Gastrocnemius medialis (tissue), 4 donors: Measurements from ENCODE around the gene COA3.
A peak's percentile ranks its signal among the peaks of the same experiment; 100 is the strongest.

Experiments
- CTCF ChIP-seq, 5 experiments: fragments of 450-650 bp in 3 of 5; fragments of 200-600 bp in 2 of 5; sonication (generic) in 2 of 5; IDR thresholded peaks in 4 of 5; conservative IDR thresholded peaks in 1 of 5; 1 replicate in 4 of 5; 2 replicates in 1 of 5; pipeline ENCODE4 v1.5.1; 2016 to 2019; ENCODE audit warnings: antibody characterized with exemption in 5 of 5, mild to moderate bottlenecking in 3 of 5, moderate library complexity in 3 of 5
- POLR2A ChIP-seq, 2 donors: fragments of 450-650 bp; IDR thresholded peaks; one replicate each; pipeline ENCODE4 v1.6.1; 2017; ENCODE audit warnings: antibody characterized with exemption in 2 of 2, mild to moderate bottlenecking in 2 of 2, moderate library complexity in 2 of 2

DNA sequence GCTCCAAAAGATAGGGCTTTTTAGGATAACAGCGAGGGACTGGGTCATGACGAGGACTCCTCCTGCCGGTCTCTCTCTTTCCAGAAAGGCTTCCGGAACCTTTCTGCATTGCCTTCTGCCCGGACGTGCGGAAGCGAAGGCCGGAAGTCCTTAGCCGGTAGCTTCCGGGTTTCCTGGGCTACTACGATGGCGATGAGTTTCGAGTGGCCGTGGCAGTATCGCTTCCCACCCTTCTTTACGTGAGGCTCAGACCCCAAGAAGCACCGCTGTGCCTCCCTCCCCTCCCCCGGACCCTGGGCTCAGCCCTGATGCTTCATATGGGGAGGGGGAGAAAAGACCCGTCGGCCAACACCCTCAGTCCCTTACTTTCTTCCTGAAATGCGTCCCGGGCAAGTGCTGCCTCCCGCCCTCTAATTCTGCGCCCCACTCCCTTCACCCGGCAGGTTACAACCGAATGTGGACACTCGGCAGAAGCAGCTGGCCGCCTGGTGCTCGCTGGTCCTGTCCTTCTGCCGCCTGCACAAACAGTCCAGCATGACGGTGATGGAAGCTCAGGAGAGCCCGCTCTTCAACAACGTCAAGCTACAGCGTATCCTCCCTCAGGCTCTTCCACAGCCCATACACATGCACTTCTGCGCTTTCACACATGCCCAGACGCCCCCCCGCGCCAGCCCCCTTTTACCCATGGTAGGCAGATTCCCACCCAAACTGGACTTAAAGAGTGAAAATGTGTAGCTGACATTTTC is 25.0 kb downstream of the COA3 start, which contains the start of gene VPS25:
- peak in 1 of 2 donors; percentile 47 for TF ChIP-seq POLR2A (IDR thresholded peaks at IDR 0.05)
- peak in 1 of 5 experiments; percentile 24 for TF ChIP-seq CTCF (IDR thresholded peaks at IDR 0.05 in 4 of 5, conservative IDR thresholded peaks at IDR 0.05 in 1 of 5)
